Smooth muscle cell (in vitro differentiated cells): ENCODE results near the gene NOLC1. TPM values are rescaled to one million over a fixed set of nuclear protein-coding genes. Genes with fewer than 3 reads are reported as not detected.

ENCODE experiments used
- DNase-seq: peaks from one replicate; lab custom pipeline; 2025; ENCODE audit not compliant: unreplicated experiment; lab: John Stamatoyannopoulos, UW
- H2AFZ ChIP-seq: fragments of 200-600 bp; sonication (generic); 2 replicates; pipeline ENCODE4 v1.6.0; 2016; ENCODE audit warnings: antibody characterized with exemption, low read depth, mild to moderate bottlenecking
- H3F3A ChIP-seq: fragments of 200-600 bp; sonication (generic); 2 replicates; pipeline ENCODE4 v1.6.0; 2017; ENCODE audit warnings: antibody characterized with exemption, low read depth
- H3K27ac ChIP-seq: fragments of 200-600 bp; sonication (generic); 2 replicates; pipeline ENCODE4 v1.5.1; 2016; ENCODE audit warnings: low read depth, mild to moderate bottlenecking
- H3K27me3 ChIP-seq: fragments of 200-600 bp; sonication (generic); 2 replicates; pipeline ENCODE4 v1.6.1; 2016; ENCODE audit warnings: low read depth, mild to moderate bottlenecking
- H3K36me3 ChIP-seq: fragments of 200-600 bp; sonication (generic); 2 replicates; pipeline ENCODE4 v1.5.1; 2016; ENCODE audit warnings: low read depth
- H3K4me1 ChIP-seq: fragments of 200-600 bp; sonication (generic); 2 replicates; pipeline ENCODE4 v1.5.1; 2016; ENCODE audit warnings: low read depth
- H3K4me2 ChIP-seq: fragments of 200-600 bp; sonication (generic); 2 replicates; pipeline ENCODE4 v1.6.0; 2016; ENCODE audit warnings: mild to moderate bottlenecking
- H3K4me3 ChIP-seq: fragments of 200-600 bp; sonication (generic); 2 replicates; pipeline ENCODE4 v1.5.1; 2016; ENCODE audit warnings: mild to moderate bottlenecking
- H3K79me2 ChIP-seq: fragments of 200-600 bp; sonication (generic); 2 replicates; pipeline ENCODE4 v1.6.0; 2016; ENCODE audit warnings: low read depth, mild to moderate bottlenecking
- H3K9ac ChIP-seq: fragments of 200-600 bp; sonication (generic); 2 replicates; pipeline ENCODE4 v1.6.0; 2016; ENCODE audit warnings: low read depth
- H3K9me3 ChIP-seq: fragments of 200-600 bp; sonication (generic); replicated peaks from 2 replicates; pipeline ENCODE4 v1.5.1; 2016; ENCODE audit warnings: low read depth
- H4K20me1 ChIP-seq: fragments of 200-600 bp; sonication (generic); 2 replicates; pipeline ENCODE4 v1.6.0; 2016; ENCODE audit warnings: low read depth
- WGBS: methylation state at CpG from one replicate; pipeline ENCODE4 v1.1.7; 2016; ENCODE audit warnings: low lambda C conversion rate; 5-methylcytosine and 5-hydroxymethylcytosine counted together
- polyA plus RNA-seq: library from polyadenylated mRNA; unstranded; fragments of >200 nt; fragmentation: Nextera tagmentation; extraction: Ambion mirVana; gene quantifications from 2 replicates; pipeline ENCODE4 v1.2.1, GENCODE V29; 2016
- total RNA-seq: library from RNA; depleted of rRNA; stranded (reverse); fragments of >200 nt; gene quantifications from 2 replicates; pipeline ENCODE4 v1.2.3, GENCODE V29; 2014
- TF ChIP-seq, protein P1 (sequence below): fragments of 200-600 bp; sonication (generic); IDR thresholded peaks from 2 replicates; pipeline ENCODE4 v1.5.1; 2017; ENCODE audit warnings: borderline replicate concordance, mild to moderate bottlenecking, antibody characterized with exemption; ENCODE audit not compliant: insufficient read depth, poor library complexity, severe bottlenecking

The NOLC1 gene
- total and polyA plus RNA-seq, 2 experiments from 2014 or later, result 41.2 to 46.6 TPM

DNA sequence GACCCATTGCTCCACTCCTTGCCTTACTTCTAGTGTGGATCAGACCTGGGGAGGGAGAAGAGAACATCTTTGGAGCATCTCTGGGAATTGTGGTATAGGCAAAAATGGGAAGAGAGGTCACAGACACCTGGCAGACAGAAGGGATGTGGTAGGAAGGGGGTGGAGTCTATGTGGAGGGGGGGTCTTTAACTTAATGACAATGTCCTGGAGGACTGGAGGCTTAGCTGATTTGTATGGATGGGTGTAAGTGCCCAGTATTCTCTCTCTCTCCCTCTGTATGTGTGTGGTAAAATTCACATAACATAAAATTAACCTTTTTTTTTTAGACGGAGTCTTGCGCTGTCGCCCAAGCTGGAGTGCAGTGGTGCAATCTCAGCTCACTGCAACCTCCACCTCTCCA is 29.0 kb upstream of the NOLC1 start:
- H4K20me1 ChIP-seq, result peaks cover 4% of the 10 kb centered on the region
- TF ChIP-seq, protein P1, sequence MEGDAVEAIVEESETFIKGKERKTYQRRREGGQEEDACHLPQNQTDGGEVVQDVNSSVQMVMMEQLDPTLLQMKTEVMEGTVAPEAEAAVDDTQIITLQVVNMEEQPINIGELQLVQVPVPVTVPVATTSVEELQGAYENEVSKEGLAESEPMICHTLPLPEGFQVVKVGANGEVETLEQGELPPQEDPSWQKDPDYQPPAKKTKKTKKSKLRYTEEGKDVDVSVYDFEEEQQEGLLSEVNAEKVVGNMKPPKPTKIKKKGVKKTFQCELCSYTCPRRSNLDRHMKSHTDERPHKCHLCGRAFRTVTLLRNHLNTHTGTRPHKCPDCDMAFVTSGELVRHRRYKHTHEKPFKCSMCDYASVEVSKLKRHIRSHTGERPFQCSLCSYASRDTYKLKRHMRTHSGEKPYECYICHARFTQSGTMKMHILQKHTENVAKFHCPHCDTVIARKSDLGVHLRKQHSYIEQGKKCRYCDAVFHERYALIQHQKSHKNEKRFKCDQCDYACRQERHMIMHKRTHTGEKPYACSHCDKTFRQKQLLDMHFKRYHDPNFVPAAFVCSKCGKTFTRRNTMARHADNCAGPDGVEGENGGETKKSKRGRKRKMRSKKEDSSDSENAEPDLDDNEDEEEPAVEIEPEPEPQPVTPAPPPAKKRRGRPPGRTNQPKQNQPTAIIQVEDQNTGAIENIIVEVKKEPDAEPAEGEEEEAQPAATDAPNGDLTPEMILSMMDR, result no peak
- H3K9me3 ChIP-seq, result no peaks in the 10 kb centered on the region
- H3K4me2 ChIP-seq, result no peak overlapping the region
- H3K9ac ChIP-seq, result no peak overlapping the region
- H3K36me3 ChIP-seq, result no peaks in the 10 kb centered on the region
- no peak overlapping the region for H3K27ac ChIP-seq
- peaks cover 22% of the 10 kb centered on the region for H3K4me1 ChIP-seq
- peaks cover 20% of the 10 kb centered on the region for H3F3A ChIP-seq
- H2AFZ ChIP-seq, result no peak overlapping the region
- H3K4me3 ChIP-seq, result no peak overlapping the region
- no peaks in the 10 kb centered on the region for H3K27me3 ChIP-seq
- H3K79me2 ChIP-seq, result peaks cover 13% of the 10 kb centered on the region
- DNase-seq, result no peak
- 98% methylated on average over 3 of the region's 3 CpGs for WGBS

DNA sequence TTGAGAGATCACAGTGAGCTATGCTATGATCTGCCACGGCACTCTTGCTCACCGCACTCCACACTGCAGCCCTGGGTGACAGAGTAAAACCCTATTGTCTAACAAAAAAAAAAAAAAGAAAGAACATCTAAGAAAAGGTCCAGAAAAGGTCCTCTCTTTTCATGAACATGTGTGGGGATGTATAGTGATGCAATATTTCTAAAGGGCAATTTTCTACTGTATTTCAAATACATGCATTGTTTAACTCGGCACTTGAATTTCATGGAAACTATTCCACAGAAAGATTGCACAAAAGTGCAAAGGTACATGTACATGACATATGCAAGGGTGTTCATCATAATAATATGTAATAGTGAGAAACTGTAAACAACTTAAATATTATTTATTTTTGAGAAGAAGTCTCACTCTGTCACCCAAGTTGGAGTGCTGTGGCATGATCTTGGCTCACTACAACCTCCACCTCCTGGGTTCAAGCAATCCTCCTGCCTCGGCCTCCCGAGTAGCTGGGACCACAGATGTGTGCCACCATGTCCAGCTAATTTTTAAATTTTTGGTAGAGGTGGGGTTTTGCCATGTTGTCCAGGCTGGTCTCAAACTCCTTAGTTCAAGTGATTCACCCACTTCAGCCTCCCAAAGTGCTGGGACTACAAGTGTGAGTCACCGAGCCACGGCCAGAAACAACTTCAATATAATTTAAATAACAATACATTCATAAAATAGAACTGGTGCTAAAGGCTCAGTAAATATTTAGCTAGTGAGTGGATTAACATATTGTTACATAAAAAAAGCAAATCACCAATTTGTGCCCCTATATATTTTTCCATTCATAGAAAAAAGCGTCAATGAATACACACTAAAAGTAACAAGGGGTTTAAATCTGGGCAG is 20.7 kb upstream of the NOLC1 start:
- H3K4me3 ChIP-seq, result no peak overlapping the region
- peaks cover 30% of the 10 kb centered on the region for H4K20me1 ChIP-seq
- peak overlapping the region; percentile 70 for H2AFZ ChIP-seq
- TF ChIP-seq, protein P1, result no peak
- no peak overlapping the region for H3K9ac ChIP-seq
- H3K9me3 ChIP-seq, result no peaks in the 10 kb centered on the region
- peaks cover 13% of the 10 kb centered on the region for H3F3A ChIP-seq
- WGBS, result 81% methylated on average over 8 of the region's 8 CpGs
- peak overlapping the region; percentile 59 for H3K27ac ChIP-seq
- H3K4me2 ChIP-seq, result peak overlapping the region; percentile 82
- peaks cover 24% of the 10 kb centered on the region for H3K4me1 ChIP-seq
- peaks cover 33% of the 10 kb centered on the region for H3K79me2 ChIP-seq
- H3K36me3 ChIP-seq, result no peaks in the 10 kb centered on the region
- no peak for DNase-seq
- no peaks in the 10 kb centered on the region for H3K27me3 ChIP-seq

DNA sequence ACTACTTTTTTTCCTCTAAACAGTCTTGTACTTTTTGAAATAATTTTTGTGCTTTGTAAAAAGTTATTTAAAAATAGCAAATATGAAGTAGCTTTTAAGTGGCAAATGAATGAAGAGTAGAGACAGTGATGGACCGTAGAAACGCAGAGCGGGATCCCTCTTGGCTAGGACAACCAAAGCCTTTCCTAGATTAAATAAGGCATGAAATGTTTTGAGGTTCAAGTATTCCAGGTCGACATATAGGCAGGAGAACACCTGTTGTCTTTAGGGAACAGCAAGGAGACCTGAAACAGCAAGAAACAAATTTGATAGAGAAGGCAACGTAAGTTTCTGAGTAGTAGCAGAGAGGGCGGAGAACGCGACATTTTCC is 20.0 kb upstream of the NOLC1 start:
- DNase-seq, result no peak
- no peak overlapping the region for H3K9ac ChIP-seq
- no peaks in the 10 kb centered on the region for H3K9me3 ChIP-seq
- peak overlapping the region; percentile 70 for H2AFZ ChIP-seq
- H3K4me2 ChIP-seq, result peak overlapping the region; percentile 82
- H3K36me3 ChIP-seq, result no peaks in the 10 kb centered on the region
- peaks cover 39% of the 10 kb centered on the region for H3K79me2 ChIP-seq
- TF ChIP-seq, protein P1, result no peak
- H3K4me1 ChIP-seq, result peaks cover 28% of the 10 kb centered on the region
- peaks cover 36% of the 10 kb centered on the region for H4K20me1 ChIP-seq
- peak overlapping the region; percentile 86 for H3K4me3 ChIP-seq
- WGBS, result 29% methylated on average over 8 of the region's 8 CpGs
- peaks cover 13% of the 10 kb centered on the region for H3F3A ChIP-seq
- peak overlapping the region; percentile 59 for H3K27ac ChIP-seq
- no peaks in the 10 kb centered on the region for H3K27me3 ChIP-seq
